T follicular helper cell (primary cell): Measurements from ENCODE around the gene ERICH2.
"Not testable (repeated sequence)": the region's sequence is repeated elsewhere in the genome, so short reads cannot be mapped to it uniquely, and the experiment has no call there.

ENCODE experiments used
- DNase-seq: peaks from one replicate; pipeline ENCODE4 v3.0.0-alpha.2; 2020; ENCODE audit warnings: low read depth
- total RNA-seq, 2 experiments: gene quantifications; one replicate each; lab custom pipeline; 2026; lab: John Stamatoyannopoulos, UW

The ERICH2 gene
- 0 to 0.09 reads per million in 2 experiments for total RNA-seq

GRCh38 chr2:170770008-170770605, at the start of gene ERICH2:
Gene ERICH2 (plus strand): TSS chr2:170770378. CDS start chr2:170770682, 304 bp downstream.
- no peak for DNase-seq

- no peak for DNase-seq
Observed at GRCh38 chr2:170721678-170722077, 48.5 kb upstream of the ERICH2 start.

- DNase-seq: no peak
Observed at GRCh38 chr2:170722301-170722700, 47.9 kb upstream of the ERICH2 start.

GRCh38 chr2:170723446-170723958, 46.7 kb upstream of the ERICH2 start:
- no peak for DNase-seq

GRCh38 chr2:170733798-170734600, 36.2 kb upstream of the ERICH2 start:
- no peak for DNase-seq

GRCh38 chr2:170734601-170735000, 35.6 kb upstream of the ERICH2 start:
- DNase-seq: not testable (repeated sequence)

GRCh38 chr2:170736628-170737027, 33.5 kb upstream of the ERICH2 start:
- no peak for DNase-seq

- DNase-seq: no peak
Observed at GRCh38 chr2:170737406-170737805, 32.8 kb upstream of the ERICH2 start.

- DNase-seq: no peak
Observed at GRCh38 chr2:170737821-170738220, 32.4 kb upstream of the ERICH2 start.

GRCh38 chr2:170739048-170739447, 31.1 kb upstream of the ERICH2 start:
- DNase-seq: no peak

GRCh38 chr2:170739507-170740046, 30.6 kb upstream of the ERICH2 start:
- no peak for DNase-seq

GRCh38 chr2:170740660-170741059, 29.5 kb upstream of the ERICH2 start:
- DNase-seq: no peak

- DNase-seq: no peak
Observed at GRCh38 chr2:170742000-170742399, 28.2 kb upstream of the ERICH2 start.

- DNase-seq: no peak
Observed at GRCh38 chr2:170742896-170743529, 27.2 kb upstream of the ERICH2 start.

- DNase-seq: no peak
Observed at GRCh38 chr2:170743530-170744239, 26.5 kb upstream of the ERICH2 start.

GRCh38 chr2:170744248-170745002, 25.8 kb upstream of the ERICH2 start:
- no peak for DNase-seq

GRCh38 chr2:170745305-170745704, 24.9 kb upstream of the ERICH2 start:
- DNase-seq: no peak

- no peak for DNase-seq
Observed at GRCh38 chr2:170747921-170748320, 22.3 kb upstream of the ERICH2 start.

GRCh38 chr2:170751555-170751954, 18.6 kb upstream of the ERICH2 start:
- not testable (repeated sequence) for DNase-seq

GRCh38 chr2:170761572-170761971, 8.6 kb upstream of the ERICH2 start:
- no peak for DNase-seq

GRCh38 chr2:170762760-170763159, 7.4 kb upstream of the ERICH2 start:
- DNase-seq: no peak
